Transverse colon (tissue), 4 donors: ENCODE results near the gene ROBO1. TPM values are rescaled to one million over a fixed set of nuclear protein-coding genes. Genes with fewer than 3 reads are reported as not detected.
A peak's percentile ranks its signal among the peaks of the same experiment; 100 is the strongest.

ENCODE experiments used
- DNase-seq: peaks from one replicate; pipeline ENCODE4 v3.0.0-alpha.2; 2019
- H3K27ac ChIP-seq, 4 donors: fragments of 200-600 bp; sonication (generic); 2 replicates each; pipeline ENCODE4 v1.5.1; 2016 to 2018; ENCODE audit warnings: inconsistent platforms in 4 of 4
- H3K27me3 ChIP-seq: fragments of 200-600 bp; sonication (generic); 2 replicates; pipeline ENCODE4 v1.5.1; 2017; ENCODE audit warnings: inconsistent platforms
- H3K36me3 ChIP-seq, 4 donors: fragments of 200-600 bp; sonication (generic); 2 replicates each; pipeline ENCODE4 v1.5.1; 2017 to 2019; ENCODE audit warnings: inconsistent platforms in 4 of 4
- H3K4me1 ChIP-seq, 4 donors: fragments of 200-600 bp; sonication (generic); 2 replicates each; pipeline ENCODE4 v1.5.1; 2017 to 2020; ENCODE audit warnings: inconsistent platforms in 4 of 4
- H3K4me3 ChIP-seq, 4 donors: fragments of 200-600 bp; sonication (generic); 1 replicate in 1 of 4; 2 replicates in 3 of 4; pipeline versions ENCODE4 v1.5.1 to v1.6.1; 2017 to 2019; ENCODE audit warnings: inconsistent platforms in 4 of 4
- H3K9me3 ChIP-seq, 2 donors: fragments of 200-600 bp; sonication (generic); 2 replicates each; pipeline ENCODE4 v1.5.1; 2017 to 2019; ENCODE audit warnings: inconsistent platforms in 2 of 2
- CTCF ChIP-seq, 5 experiments: fragments of 200-600 bp in 3 of 5; fragments of 450-650 bp in 2 of 5; sonication (generic) in 3 of 5; IDR thresholded peaks; 1 replicate in 2 of 5; 2 replicates in 3 of 5; pipeline ENCODE4 v1.5.1; 2016 to 2017; ENCODE audit warnings: antibody characterized with exemption in 5 of 5, inconsistent platforms in 3 of 5, mild to moderate bottlenecking in 2 of 5, moderate library complexity in 1 of 5
- EP300 ChIP-seq: sonication (generic); formaldehyde crosslinking; IDR thresholded peaks from one replicate; pipeline ENCODE4 v1.6.1; 2017; ENCODE audit warnings: antibody characterized with exemption, low read depth
- POLR2A ChIP-seq: fragments of 450-650 bp; IDR thresholded peaks from one replicate; pipeline ENCODE4 v1.6.1; 2016; ENCODE audit warnings: antibody characterized with exemption, mild to moderate bottlenecking, moderate library complexity
- POLR2AphosphoS5 ChIP-seq, 3 donors: sonication (generic); formaldehyde crosslinking; IDR thresholded peaks; one replicate each; pipeline ENCODE4 v1.6.1; 2016; ENCODE audit warnings: antibody characterized with exemption in 3 of 3
- WGBS, 2 donors: methylation state at CpG; one replicate each; pipeline ENCODE4 v1.1.5; 2018; ENCODE audit warnings: low coverage in 1 of 2; 5-methylcytosine and 5-hydroxymethylcytosine counted together
- in situ Hi-C, 4 donors: fragments of 200-750 bp; cut with MboI; loops; one replicate each; pipeline versions ENCODE4 v1.15.0 to v1.15.1; 2017; ENCODE audit warnings: low sequenced_read_pairs in 3 of 4, low pct_ligation_motif_present in 1 of 4, low pct_unique_long_range_greater_than_20kb in 1 of 4
- intact Hi-C: fragments of 100-400 bp; cut with DNase I; formaldehyde crosslinking; loops from one replicate; pipeline ENCODE4 v1.15.1; 2023; ENCODE audit warnings: low total_unique reads
- total RNA-seq, 4 donors: library from RNA; depleted of rRNA; stranded (reverse); fragments of >200 nt; gene quantifications; one replicate each; pipeline ENCODE4 v1.1.0, GENCODE V29; 2016

Gene ROBO1
- total RNA-seq, 4 donors from 2014 or later, result 7.6 to 68.7 (median 9.1) TPM

GRCh38 chr3:79543218-79543982 is 224.4 kb downstream of the ROBO1 start:
- Histone ChIP-seq H3K9me3 (no peaks in the 10 kb centered on the region), H3K36me3 (no peaks in the 10 kb centered on the region), H3K27me3 (no peaks in the 10 kb centered on the region), H3K27ac (no peak overlapping the region), H3K4me3 (no peak overlapping the region), H3K4me1 (no peaks in the 10 kb centered on the region)
- no peak for DNase-seq
- in situ Hi-C loops (loop anchor here in 1 of 4 donors (25.0 kb wide), 1 partner anchor 1144 kb away; no protein-coding TSS in a partner anchor), intact Hi-C loops (no loop called here)
- TF ChIP-seq EP300, result no peak
- WGBS, 2 donors, result 70 to 72% methylated on average over 5 of the region's 5 CpGs

GRCh38 chr3:79534727-79535126 is 233.1 kb downstream of the ROBO1 start:
- Histone ChIP-seq H3K27ac (no peak overlapping the region), H3K27me3 (no peaks in the 10 kb centered on the region), H3K4me3 (no peak overlapping the region), H3K9me3 (no peaks in the 10 kb centered on the region), H3K4me1 (no peaks in the 10 kb centered on the region), H3K36me3 (no peaks in the 10 kb centered on the region)
- intact Hi-C loops, result no loop called here
- no peak for DNase-seq
- 39 to 54% methylated on average over 4 of the region's 4 CpGs for WGBS, 2 donors
- TF ChIP-seq EP300, result no peak
- no peak for TF ChIP-seq CTCF (IDR thresholded peaks at IDR 0.05)
- TF ChIP-seq POLR2AphosphoS5 (IDR thresholded peaks at IDR 0.05), result no peak
- TF ChIP-seq POLR2A, result no peak
- in situ Hi-C loops, result loop anchor here in 1 of 4 donors (25.0 kb wide), 1 partner anchor 1153 kb away; no protein-coding TSS in a partner anchor

- WGBS, 2 donors, result 75 to 80% methylated on average over 8 of the region's 8 CpGs
These were observed 236.1 kb downstream of the ROBO1 start for GRCh38 chr3:79531566-79532295.

GRCh38 chr3:79521221-79521848 is 246.5 kb downstream of the ROBO1 start:
- H3K27me3 ChIP-seq, result no peaks in the 10 kb centered on the region
- H3K4me1 ChIP-seq, result no peaks in the 10 kb centered on the region
- intact Hi-C loops, result no loop called here
- peak in 4 of 5 experiments; percentile 46 to 50 (median 48) for TF ChIP-seq CTCF (IDR thresholded peaks at IDR 0.05)
- TF ChIP-seq EP300, result no peak
- no peaks in the 10 kb centered on the region for H3K36me3 ChIP-seq
- in situ Hi-C loops, result loop anchor here in 1 of 4 donors (25.0 kb wide), 1 partner anchor 1166 kb away; no protein-coding TSS in a partner anchor
- no peak for DNase-seq
- H3K9me3 ChIP-seq, result no peaks in the 10 kb centered on the region
- H3K27ac ChIP-seq, result no peak overlapping the region
- 7 to 8% methylated on average over 7 to 8 of the region's 8 CpGs for WGBS, 2 donors
- H3K4me3 ChIP-seq, result no peak overlapping the region

More at GRCh38 chr3:79531566-79532295, 236.1 kb downstream of the ROBO1 start:
- DNase-seq, result no peak
- Histone ChIP-seq H3K27me3 (no peaks in the 10 kb centered on the region), H3K4me1 (no peaks in the 10 kb centered on the region), H3K9me3 (no peaks in the 10 kb centered on the region), H3K36me3 (no peaks in the 10 kb centered on the region), H3K27ac (no peak overlapping the region), H3K4me3 (no peak overlapping the region)
- TF ChIP-seq CTCF (IDR thresholded peaks at IDR 0.05), result no peak
- no peak for TF ChIP-seq POLR2A
- TF ChIP-seq POLR2AphosphoS5 (IDR thresholded peaks at IDR 0.05), result no peak
- no peak for TF ChIP-seq EP300
- intact Hi-C loops, result no loop called here
- in situ Hi-C loops, result loop anchor here in 1 of 4 donors (25.0 kb wide), 1 partner anchor 1156 kb away; no protein-coding TSS in a partner anchor
